IPS-18c (cell line): ENCODE data around the gene SH3BP2.

Experiments
- H3K4me3 ChIP-seq: 2 replicates; pipeline ENCODE4 v1.7.0; 2013; ENCODE audit warnings: low read depth, mild to moderate bottlenecking, low read length, moderate library complexity; ENCODE audit not compliant: insufficient read depth
- H3K9me3 ChIP-seq: one replicate; pipeline ENCODE4 v1.6.1; 2013; ENCODE audit warnings: mild to moderate bottlenecking, low read length, moderate library complexity; ENCODE audit not compliant: control insufficient read depth, insufficient read depth

Gene SH3BP2

GRCh38 chr4:2787230-2788100 lies 5.4 kb upstream of the SH3BP2 start:
- no peaks in the 10 kb centered on the region for H3K9me3 ChIP-seq
- H3K4me3 ChIP-seq: no peak overlapping the region

- no peak overlapping the region for H3K4me3 ChIP-seq
- H3K9me3 ChIP-seq: no peaks in the 10 kb centered on the region
Observed at GRCh38 chr4:2788101-2788500, 4.8 kb upstream of the SH3BP2 start.

GRCh38 chr4:2788532-2789103 lies 4.3 kb upstream of the SH3BP2 start:
- H3K4me3 ChIP-seq: no peak overlapping the region
- H3K9me3 ChIP-seq: no peaks in the 10 kb centered on the region

GRCh38 chr4:2789351-2789750 lies 3.5 kb upstream of the SH3BP2 start:
- no peaks in the 10 kb centered on the region for H3K9me3 ChIP-seq
- no peak overlapping the region for H3K4me3 ChIP-seq

- no peaks in the 10 kb centered on the region for H3K9me3 ChIP-seq
- H3K4me3 ChIP-seq: no peak overlapping the region
Observed at GRCh38 chr4:2789793-2790582, 2.9 kb upstream of the SH3BP2 start.

- Histone ChIP-seq H3K4me3 (no peak overlapping the region), H3K9me3 (no peaks in the 10 kb centered on the region)
Observed at GRCh38 chr4:2790583-2791517, 2.0 kb upstream of the SH3BP2 start.

- Histone ChIP-seq H3K4me3 (no peak overlapping the region), H3K9me3 (no peaks in the 10 kb centered on the region)
Observed at GRCh38 chr4:2791518-2792395, 1.1 kb upstream of the SH3BP2 start.

- Histone ChIP-seq H3K4me3 (no peak overlapping the region), H3K9me3 (no peaks in the 10 kb centered on the region)
Observed at GRCh38 chr4:2792396-2792710, 532 bp upstream of the SH3BP2 start.

GRCh38 chr4:2793586-2794485 lies 951 bp downstream of the SH3BP2 start:
- Histone ChIP-seq H3K9me3 (no peaks in the 10 kb centered on the region), H3K4me3 (peak overlapping the region; percentile 53)

GRCh38 chr4:2794486-2795299 lies 1.8 kb downstream of the SH3BP2 start:
- Histone ChIP-seq H3K4me3 (no peak overlapping the region), H3K9me3 (no peaks in the 10 kb centered on the region)

GRCh38 chr4:2795300-2795892 lies 2.5 kb downstream of the SH3BP2 start:
- H3K9me3 ChIP-seq: no peaks in the 10 kb centered on the region
- H3K4me3 ChIP-seq: no peak overlapping the region

GRCh38 chr4:2795893-2796848 lies 3.3 kb downstream of the SH3BP2 start:
- no peak overlapping the region for H3K4me3 ChIP-seq
- H3K9me3 ChIP-seq: no peaks in the 10 kb centered on the region

GRCh38 chr4:2796849-2797544 lies 4.1 kb downstream of the SH3BP2 start:
- Histone ChIP-seq H3K4me3 (no peak overlapping the region), H3K9me3 (no peaks in the 10 kb centered on the region)
